H9 (cell line): Measurements from ENCODE around the gene OR52I2. TPM values are rescaled to one million over a fixed set of nuclear protein-coding genes. Genes with fewer than 3 reads are reported as not detected.

Source experiments
- DNase-seq: peaks from one replicate; pipeline ENCODE4 v3.0.0-alpha.2; 2017
- H2AFZ ChIP-seq: one replicate; pipeline ENCODE4 v1.6.1; 2013; ENCODE audit warnings: mild to moderate bottlenecking, low read length, control low read depth, moderate library complexity
- H2AK5ac ChIP-seq: 2 replicates; pipeline ENCODE4 v1.6.1; 2013; ENCODE audit warnings: low read length, control low read depth, mixed read lengths; ENCODE audit not compliant: insufficient read length
- H2BK120ac ChIP-seq: one replicate; pipeline ENCODE4 v1.6.1; 2013; ENCODE audit warnings: low read depth, mild to moderate bottlenecking, low read length, control low read depth, inconsistent platforms; ENCODE audit not compliant: poor library complexity, severe bottlenecking
- H2BK12ac ChIP-seq: 2 replicates; pipeline ENCODE4 v1.6.1; 2013; ENCODE audit warnings: low read length, control low read depth, mixed read lengths, low read depth; ENCODE audit not compliant: insufficient read length
- H2BK15ac ChIP-seq: 2 replicates; pipeline ENCODE4 v1.6.1; 2013; ENCODE audit warnings: low read depth, low read length, control low read depth
- H2BK20ac ChIP-seq: one replicate; pipeline ENCODE4 v1.6.1; 2013; ENCODE audit warnings: low read depth, mild to moderate bottlenecking, low read length, control low read depth, inconsistent platforms; ENCODE audit not compliant: poor library complexity, severe bottlenecking
- H2BK5ac ChIP-seq: 2 replicates; pipeline ENCODE4 v1.6.1; 2013; ENCODE audit warnings: low read length, control low read depth, mixed read lengths; ENCODE audit not compliant: insufficient read length
- H3K14ac ChIP-seq: 2 replicates; pipeline ENCODE4 v1.6.1; 2013; ENCODE audit warnings: low read length, control low read depth; ENCODE audit not compliant: insufficient read depth
- H3K18ac ChIP-seq: 2 replicates; pipeline ENCODE4 v1.6.1; 2013; ENCODE audit warnings: low read depth, mild to moderate bottlenecking, mixed read lengths, low read length, control low read depth; ENCODE audit not compliant: insufficient read length
- H3K23ac ChIP-seq: 2 replicates; pipeline ENCODE4 v1.6.1; 2013; ENCODE audit warnings: low read length, control low read depth, mixed read lengths, low read depth; ENCODE audit not compliant: insufficient read length
- H3K23me2 ChIP-seq: 2 replicates; pipeline ENCODE4 v1.6.1; 2013; ENCODE audit warnings: low read depth, mild to moderate bottlenecking, mixed read lengths, low read length, control low read depth; ENCODE audit not compliant: insufficient read length, poor library complexity, severe bottlenecking
- H3K27ac ChIP-seq: 2 replicates; pipeline ENCODE4 v1.5.1; 2013; ENCODE audit warnings: low read length, control low read depth, mixed read lengths, low read depth; ENCODE audit not compliant: insufficient read length
- H3K27me3 ChIP-seq: 2 replicates; pipeline ENCODE4 v1.6.1; 2013; ENCODE audit warnings: low read length, control low read depth, inconsistent platforms; ENCODE audit not compliant: insufficient read depth
- H3K4ac ChIP-seq: 2 replicates; pipeline ENCODE4 v1.6.1; 2013; ENCODE audit warnings: low read depth, mild to moderate bottlenecking, control low read depth, inconsistent platforms, low read length, moderate library complexity
- H3K4me1 ChIP-seq: 2 replicates; pipeline ENCODE4 v1.6.1; 2013; ENCODE audit warnings: low read length, control low read depth, inconsistent platforms; ENCODE audit not compliant: insufficient read depth
- H3K4me2 ChIP-seq: 2 replicates; pipeline ENCODE4 v1.6.1; 2013; ENCODE audit warnings: low read length, control low read depth, mixed read lengths; ENCODE audit not compliant: insufficient read length, insufficient read depth
- H3K56ac ChIP-seq: 2 replicates; pipeline ENCODE4 v1.6.1; 2013; ENCODE audit warnings: low read depth, mild to moderate bottlenecking, mixed read lengths, low read length, control low read depth; ENCODE audit not compliant: insufficient read length
- H3K79me1 ChIP-seq: 2 replicates; pipeline ENCODE4 v1.6.1; 2013; ENCODE audit warnings: low read depth, mild to moderate bottlenecking, moderate library complexity, low read length, control low read depth, inconsistent platforms; ENCODE audit not compliant: insufficient read depth, poor library complexity, severe bottlenecking
- H3K79me2 ChIP-seq: 2 replicates; pipeline ENCODE4 v1.6.1; 2013; ENCODE audit warnings: low read length, control low read depth, inconsistent platforms; ENCODE audit not compliant: insufficient read depth
- H3K9ac ChIP-seq: 2 replicates; pipeline ENCODE4 v1.6.1; 2013; ENCODE audit warnings: low read length, control low read depth, mixed read lengths; ENCODE audit not compliant: insufficient read length; ENCODE audit errors: extremely low read depth
- H3K9me3 ChIP-seq: one replicate; pipeline ENCODE4 v1.6.1; 2013; ENCODE audit warnings: low read depth, low read length, inconsistent platforms; ENCODE audit not compliant: control insufficient read depth
- H3T11ph ChIP-seq: one replicate; pipeline ENCODE4 v1.6.1; 2013; ENCODE audit warnings: mild to moderate bottlenecking, low read length, control low read depth, inconsistent platforms
- H4K20me1 ChIP-seq: one replicate; pipeline ENCODE4 v1.6.1; 2013; ENCODE audit not compliant: control insufficient read depth, insufficient read length, insufficient read depth
- H4K5ac ChIP-seq: 2 replicates; pipeline ENCODE4 v1.6.1; 2013; ENCODE audit warnings: low read depth, mild to moderate bottlenecking, mixed read lengths, low read length, control low read depth; ENCODE audit not compliant: insufficient read length
- H4K8ac ChIP-seq: replicated peaks from 2 replicates; pipeline ENCODE4 v1.6.1; 2013; ENCODE audit warnings: low read length, control low read depth, mixed read lengths, low read depth; ENCODE audit not compliant: insufficient read length
- H4K91ac ChIP-seq: 2 replicates; pipeline ENCODE4 v1.6.1; 2013; ENCODE audit warnings: low read depth, mild to moderate bottlenecking, moderate library complexity, mixed read lengths, low read length, control low read depth; ENCODE audit not compliant: insufficient read length
- H3K27ac Mint-ChIP-seq, 3 experiments: 2 replicates in 2 of 3; 3 replicates in 1 of 3; pipeline ENCODE4 v1.8.0; 2020 to 2021; ENCODE audit warnings: mixed read lengths in 3 of 3, mild to moderate bottlenecking in 1 of 3, moderate library complexity in 1 of 3
- H3K27me3 Mint-ChIP-seq: 2 replicates; pipeline ENCODE4 v1.8.0; 2021; ENCODE audit warnings: low read depth, mild to moderate bottlenecking, moderate library complexity, mixed read lengths
- H3K36me3 Mint-ChIP-seq, 3 experiments: 2 replicates in 2 of 3; 3 replicates in 1 of 3; pipeline ENCODE4 v1.8.0; 2020 to 2021; ENCODE audit warnings: low read depth in 3 of 3, mixed read lengths in 3 of 3; ENCODE audit not compliant: insufficient read depth in 1 of 3
- H3K4me1 Mint-ChIP-seq, 2 experiments: 2 replicates each; pipeline ENCODE4 v1.8.0; 2020; ENCODE audit warnings: mixed read lengths in 2 of 2
- H3K4me3 Mint-ChIP-seq, 2 experiments: 2 replicates in 1 of 2; 3 replicates in 1 of 2; pipeline ENCODE4 v1.8.0; 2020 to 2021; ENCODE audit warnings: mild to moderate bottlenecking in 2 of 2, mixed read lengths in 2 of 2, moderate library complexity in 1 of 2
- H3K9me3 Mint-ChIP-seq, 2 experiments: 2 replicates in 1 of 2; 3 replicates in 1 of 2; pipeline ENCODE4 v1.8.0; 2020; ENCODE audit warnings: mild to moderate bottlenecking in 2 of 2, mixed read lengths in 2 of 2, moderate library complexity in 1 of 2
- WGBS: extraction: QIAGEN DNeasy Blood & Tissue Kit; methylation state at CpG from one replicate; pipeline ENCODE4 v1.1.7; 2013; ENCODE audit warnings: missing lambda C conversion rate, low lambda C conversion rate, mixed read lengths; ENCODE audit not compliant: insufficient read length; ENCODE audit errors: extremely low coverage; 5-methylcytosine and 5-hydroxymethylcytosine counted together
- total RNA-seq: library from RNA; stranded (reverse); gene quantifications from 2 replicates; pipeline ENCODE4 v1.2.1, GENCODE V29; 2021
- TF ChIP-seq, protein P1 (sequence below): fragments of 200-600 bp; sonication (generic); conservative IDR thresholded peaks from 3 replicates; pipeline ENCODE4 v1.8.0; 2021; ENCODE audit warnings: antibody characterized with exemption, mild to moderate bottlenecking

The OR52I2 gene
- total RNA-seq, 1 experiment from 2014 or later, result not detected

GRCh38 chr11:4642043-4642442 lies 60.5 kb downstream of the OR52I2 start:
- no peaks in the 10 kb centered on the region for H3K9me3 ChIP-seq
- H3K27ac ChIP-seq, result no peak overlapping the region
- H3K18ac ChIP-seq, result no peak overlapping the region
- H3K4me2 ChIP-seq, result no peak overlapping the region
- H3K4me3 Mint-ChIP-seq, result no peak overlapping the region
- H3K9me3 Mint-ChIP-seq, result no peaks in the 10 kb centered on the region
- no peaks in the 10 kb centered on the region for H3K79me1 ChIP-seq
- no peaks in the 10 kb centered on the region for H3K4me1 ChIP-seq
- no peak overlapping the region for H2AFZ ChIP-seq
- H3T11ph ChIP-seq, result no peak overlapping the region
- H2BK5ac ChIP-seq, result no peak overlapping the region
- peaks cover 3 to 11% of the 10 kb centered on the region in 2 experiments; a peak in 3 of 4 replicates for H3K4me1 Mint-ChIP-seq
- H3K79me2 ChIP-seq, result no peaks in the 10 kb centered on the region
- no peak overlapping the region for H2BK12ac ChIP-seq
- peaks cover 1% of the 10 kb centered on the region for H3K27me3 Mint-ChIP-seq
- no peaks in the 10 kb centered on the region for H3K27me3 ChIP-seq
- DNase-seq, result no peak
- H4K8ac ChIP-seq, result no peak overlapping the region
- H3K14ac ChIP-seq, result no peak overlapping the region
- H3K23me2 ChIP-seq, result no peaks in the 10 kb centered on the region
- no peak overlapping the region for H2AK5ac ChIP-seq
- no peak overlapping the region for H4K91ac ChIP-seq
- TF ChIP-seq, protein P1, sequence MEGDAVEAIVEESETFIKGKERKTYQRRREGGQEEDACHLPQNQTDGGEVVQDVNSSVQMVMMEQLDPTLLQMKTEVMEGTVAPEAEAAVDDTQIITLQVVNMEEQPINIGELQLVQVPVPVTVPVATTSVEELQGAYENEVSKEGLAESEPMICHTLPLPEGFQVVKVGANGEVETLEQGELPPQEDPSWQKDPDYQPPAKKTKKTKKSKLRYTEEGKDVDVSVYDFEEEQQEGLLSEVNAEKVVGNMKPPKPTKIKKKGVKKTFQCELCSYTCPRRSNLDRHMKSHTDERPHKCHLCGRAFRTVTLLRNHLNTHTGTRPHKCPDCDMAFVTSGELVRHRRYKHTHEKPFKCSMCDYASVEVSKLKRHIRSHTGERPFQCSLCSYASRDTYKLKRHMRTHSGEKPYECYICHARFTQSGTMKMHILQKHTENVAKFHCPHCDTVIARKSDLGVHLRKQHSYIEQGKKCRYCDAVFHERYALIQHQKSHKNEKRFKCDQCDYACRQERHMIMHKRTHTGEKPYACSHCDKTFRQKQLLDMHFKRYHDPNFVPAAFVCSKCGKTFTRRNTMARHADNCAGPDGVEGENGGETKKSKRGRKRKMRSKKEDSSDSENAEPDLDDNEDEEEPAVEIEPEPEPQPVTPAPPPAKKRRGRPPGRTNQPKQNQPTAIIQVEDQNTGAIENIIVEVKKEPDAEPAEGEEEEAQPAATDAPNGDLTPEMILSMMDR, result no peak
- no peak overlapping the region for H4K5ac ChIP-seq
- no peak overlapping the region for H3K9ac ChIP-seq
- WGBS, result no CpG with 5 or more reads among the region's 7 CpGs
- H3K36me3 Mint-ChIP-seq, result no peaks in the 10 kb centered on the region
- H2BK15ac ChIP-seq, result no peak overlapping the region
- H3K27ac Mint-ChIP-seq, result no peak overlapping the region
- H4K20me1 ChIP-seq, result no peaks in the 10 kb centered on the region
- H3K23ac ChIP-seq, result no peak overlapping the region
- no peak overlapping the region for H2BK120ac ChIP-seq
- H3K4ac ChIP-seq, result no peak overlapping the region
- H2BK20ac ChIP-seq, result no peak overlapping the region
- H3K56ac ChIP-seq, result no peak overlapping the region

Other genes starting within 250 kb of the OR52I2 start
- gene OR52B4, start 213.4 kb upstream of the OR52I2 start, total RNA-seq, result not detected in 2 replicates
- 15.1 and 15.6 TPM in 2 replicates for gene TRIM21, start 188.0 kb upstream of the OR52I2 start, total RNA-seq
- not detected in 2 replicates for gene OR52K2, start 132.4 kb upstream of the OR52I2 start, total RNA-seq
- gene OR52K1, start 99.1 kb upstream of the OR52I2 start, total RNA-seq, result not detected in 2 replicates
- not detected in 2 replicates for gene OR52M1, start 36.6 kb upstream of the OR52I2 start, total RNA-seq
- not detected in 2 replicates for gene OR52I1, start 12.3 kb downstream of the OR52I2 start, total RNA-seq
- gene TRIM68, start 26.5 kb downstream of the OR52I2 start, total RNA-seq, result 7.5 and 9.9 TPM in 2 replicates
- not detected in 2 replicates for gene OR51D1, start 55.7 kb downstream of the OR52I2 start, total RNA-seq
- gene OR51E1, start 62.2 kb downstream of the OR52I2 start, total RNA-seq, result not detected in 2 replicates
- gene OR51E2, start 116.1 kb downstream of the OR52I2 start, total RNA-seq, result not detected in 2 replicates
- not detected in 2 replicates for gene MMP26, start 123.0 kb downstream of the OR52I2 start, total RNA-seq
- gene OR51F1, start 188.2 kb downstream of the OR52I2 start, total RNA-seq, result not detected in 2 replicates
- gene OR52R1, start 222.6 kb downstream of the OR52I2 start, total RNA-seq, result not detected in 2 replicates
- not detected in 2 replicates for gene OR51F2, start 239.6 kb downstream of the OR52I2 start, total RNA-seq